Loucy (cell line): ENCODE data around the gene HPSE2.

Experiments used
- CTCF ChIP-seq: fragments of 200-600 bp; sonication (generic); conservative IDR thresholded peaks from 2 replicates; pipeline ENCODE4 v1.5.1; 2014; ENCODE audit warnings: mild to moderate bottlenecking, antibody characterized with exemption, low read length
- EZH2phosphoT487 ChIP-seq: fragments of 200-600 bp; IDR thresholded peaks from 2 replicates; pipeline ENCODE4 v1.6.1; 2018; ENCODE audit warnings: antibody characterized with exemption, mild to moderate bottlenecking, moderate library complexity, borderline replicate concordance

GRCh38 chr10:98474628-98475027 is 761.0 kb downstream of the HPSE2 start:
- TF ChIP-seq CTCF (no peak), EZH2phosphoT487 (no peak)
